ENCODE measurements around the gene COL4A2. TPM values are rescaled to one million over a fixed set of nuclear protein-coding genes. Genes with fewer than 3 reads are reported as not detected.

The COL4A2 gene
- total and polyA plus RNA-seq, 2 donors (not counting 1 experiment from before 2014, with no cell fraction given), result 0.17 TPM; not detected in 1

- ATAC-seq (ENCODE audit: low read depth), result no peak
- H3K27me3 ChIP-seq (replicated peaks in 1 of 4; ENCODE audit: control extremely low read depth in 1 of 4, control insufficient read depth in 3 of 4, insufficient read depth in 4 of 4, low read length in 3 of 4), result no peaks in the 10 kb centered on the region
- ChIA-PET CTCF (no interaction called here), POLR2A (no interaction called here)
- H3K4me1 ChIP-seq (ENCODE audit: control insufficient read depth in 2 of 2, insufficient read depth in 2 of 2, low read length in 2 of 2), result peaks cover 0 to 4% of the 10 kb centered on the region in 2 donors
- no peak overlapping the region for H2AFZ ChIP-seq (ENCODE audit: insufficient read depth, low read depth, low read length, poor library complexity, severe bottlenecking)
- H3K27ac Mint-ChIP-seq, result no peak overlapping the region
- H3K79me2 ChIP-seq (ENCODE audit: control insufficient read depth, insufficient read depth, low read length), result no peaks in the 10 kb centered on the region
- no peak overlapping the region for H3K4me3 Mint-ChIP-seq
- H3K9me3 Mint-ChIP-seq (ENCODE audit: insufficient read depth), result no peaks in the 10 kb centered on the region
- no peaks in the 10 kb centered on the region for H3K4me1 Mint-ChIP-seq
- H3K4me3 ChIP-seq (ENCODE audit: control extremely low read depth in 1 of 5, extremely low read depth in 1 of 5, insufficient read depth in 1 of 5, low read depth in 2 of 5, low read length in 4 of 5), result no peak overlapping the region
- intact Hi-C loops (cut with micrococcal nuclease), result no loop called here
- DNase-seq, result no peak
- 97% methylated on average over 25 of the region's 30 CpGs for WGBS (ENCODE audit: insufficient coverage)
- no peak overlapping the region for H3K27ac ChIP-seq (ENCODE audit: low read length in 2 of 2)
- H3K36me3 ChIP-seq (replicated peaks in 1 of 2; ENCODE audit: control extremely low read depth in 1 of 2, control insufficient read depth in 1 of 2, extremely low read depth in 1 of 2, insufficient read depth in 2 of 2, low read length in 1 of 2), result no peaks in the 10 kb centered on the region
- no peaks in the 10 kb centered on the region for H3K9me3 ChIP-seq (ENCODE audit: control extremely low read depth in 1 of 3, control insufficient read depth in 2 of 3, insufficient read depth in 1 of 3, low read length in 2 of 3)
- H4K20me1 ChIP-seq (ENCODE audit: control insufficient read depth, insufficient read depth, low read length, poor library complexity, severe bottlenecking), result no peaks in the 10 kb centered on the region
- H3K27me3 Mint-ChIP-seq, result no peaks in the 10 kb centered on the region
- no peak for TF ChIP-seq CTCF (IDR thresholded peaks at IDR 0.05)
- TF ChIP-seq EZH2 (IDR thresholded peaks at IDR 0.05; ENCODE audit: borderline replicate concordance, insufficient read depth, low read depth, low read length, poor library complexity, severe bottlenecking), result no peak
- H3K4me2 ChIP-seq (replicated peaks; ENCODE audit: low read depth, low read length, poor library complexity, severe bottlenecking), result peak overlapping the region; percentile 14
- H3K9ac ChIP-seq (ENCODE audit: low read length), result no peak overlapping the region
These were observed 185.9 kb downstream of the COL4A2 start for GRCh38 chr13:110492679-110493593.

GRCh38 chr13:110493613-110494012 lies 186.5 kb downstream of the COL4A2 start:
- CTCF ChIA-PET, result no interaction called here
- Histone ChIP-seq H3K27me3 (replicated peaks in 1 of 4; ENCODE audit: control extremely low read depth in 1 of 4, control insufficient read depth in 3 of 4, insufficient read depth in 4 of 4, low read length in 3 of 4) (no peaks in the 10 kb centered on the region), H2AFZ (ENCODE audit: insufficient read depth, low read depth, low read length, poor library complexity, severe bottlenecking) (no peak overlapping the region), H3K9ac (ENCODE audit: low read length) (no peak overlapping the region), H3K27ac (ENCODE audit: low read length in 2 of 2) (no peak overlapping the region), H3K79me2 (ENCODE audit: control insufficient read depth, insufficient read depth, low read length) (no peaks in the 10 kb centered on the region), H3K4me2 (replicated peaks; ENCODE audit: low read depth, low read length, poor library complexity, severe bottlenecking) (no peak overlapping the region), H3K36me3 (replicated peaks in 1 of 2; ENCODE audit: control extremely low read depth in 1 of 2, control insufficient read depth in 1 of 2, extremely low read depth in 1 of 2, insufficient read depth in 2 of 2, low read length in 1 of 2) (no peaks in the 10 kb centered on the region), H3K4me1 (ENCODE audit: control insufficient read depth in 2 of 2, insufficient read depth in 2 of 2, low read length in 2 of 2) (peaks cover 0 to 4% of the 10 kb centered on the region in 2 donors), H3K9me3 (ENCODE audit: control extremely low read depth in 1 of 3, control insufficient read depth in 2 of 3, insufficient read depth in 1 of 3, low read length in 2 of 3) (peaks cover 0 to 1% (median 0%) of the 10 kb centered on the region in 3 donors), H4K20me1 (ENCODE audit: control insufficient read depth, insufficient read depth, low read length, poor library complexity, severe bottlenecking) (no peaks in the 10 kb centered on the region), H3K4me3 (ENCODE audit: control extremely low read depth in 1 of 5, extremely low read depth in 1 of 5, insufficient read depth in 1 of 5, low read depth in 2 of 5, low read length in 4 of 5) (no peak overlapping the region)
- 88% methylated on average over 3 of the region's 9 CpGs for WGBS (ENCODE audit: insufficient coverage)
- H3K9me3 Mint-ChIP-seq (ENCODE audit: insufficient read depth), result no peaks in the 10 kb centered on the region
- H3K4me1 Mint-ChIP-seq, result no peaks in the 10 kb centered on the region
- POLR2A ChIA-PET, result no interaction called here
- no peak overlapping the region for H3K4me3 Mint-ChIP-seq
- DNase-seq, result no peak
- intact Hi-C loops (cut with micrococcal nuclease), result no loop called here
- H3K27ac Mint-ChIP-seq, result no peak overlapping the region
- H3K27me3 Mint-ChIP-seq, result no peaks in the 10 kb centered on the region
- TF ChIP-seq EZH2 (IDR thresholded peaks at IDR 0.05; ENCODE audit: borderline replicate concordance, insufficient read depth, low read depth, low read length, poor library complexity, severe bottlenecking) (no peak), CTCF (IDR thresholded peaks at IDR 0.05) (no peak)
- ATAC-seq (ENCODE audit: low read depth), result no peak

Measured in B cell (primary cell).